NT2/D1 (cell line): ENCODE measurements around the gene ABHD6.

Experiments
- DNase-seq: peaks from one replicate; pipeline ENCODE4 v3.0.0-alpha.2; 2011; ENCODE audit warnings: low read depth, low spot score
- H3K27me3 ChIP-seq: 2 replicates; pipeline ENCODE4 v1.6.0; 2011; ENCODE audit warnings: mild to moderate bottlenecking; ENCODE audit not compliant: insufficient read length, insufficient read depth
- H3K36me3 ChIP-seq: 2 replicates; pipeline ENCODE4 v1.6.1; 2011; ENCODE audit warnings: mild to moderate bottlenecking, low read length, mixed read lengths; ENCODE audit not compliant: insufficient read depth, insufficient read length
- H3K4me1 ChIP-seq: 2 replicates; pipeline ENCODE4 v1.5.1; 2011; ENCODE audit not compliant: insufficient read depth, insufficient read length
- H3K4me3 ChIP-seq: 2 replicates; pipeline ENCODE4 v1.5.1; 2011; ENCODE audit warnings: low read depth; ENCODE audit not compliant: insufficient read length
- H3K9ac ChIP-seq: 2 replicates; pipeline ENCODE4 v1.6.0; 2011; ENCODE audit warnings: low read depth; ENCODE audit not compliant: insufficient read length
- H3K9me3 ChIP-seq: 2 replicates; pipeline ENCODE4 v1.5.1; 2011; ENCODE audit warnings: mild to moderate bottlenecking, low read length; ENCODE audit not compliant: insufficient read depth
- SUZ12 ChIP-seq: IDR thresholded peaks from 2 replicates; pipeline ENCODE4 v1.6.1; 2011; ENCODE audit not compliant: insufficient read length, insufficient read depth; ENCODE audit errors: extremely low read depth
- YY1 ChIP-seq: IDR thresholded peaks from 2 replicates; pipeline ENCODE4 v1.6.1; 2011; ENCODE audit not compliant: insufficient read length, insufficient read depth
- ZNF274 ChIP-seq: IDR thresholded peaks from 2 replicates; pipeline ENCODE4 v1.6.1; 2011; ENCODE audit warnings: mild to moderate bottlenecking, low read depth, low read length

The ABHD6 gene

DNA sequence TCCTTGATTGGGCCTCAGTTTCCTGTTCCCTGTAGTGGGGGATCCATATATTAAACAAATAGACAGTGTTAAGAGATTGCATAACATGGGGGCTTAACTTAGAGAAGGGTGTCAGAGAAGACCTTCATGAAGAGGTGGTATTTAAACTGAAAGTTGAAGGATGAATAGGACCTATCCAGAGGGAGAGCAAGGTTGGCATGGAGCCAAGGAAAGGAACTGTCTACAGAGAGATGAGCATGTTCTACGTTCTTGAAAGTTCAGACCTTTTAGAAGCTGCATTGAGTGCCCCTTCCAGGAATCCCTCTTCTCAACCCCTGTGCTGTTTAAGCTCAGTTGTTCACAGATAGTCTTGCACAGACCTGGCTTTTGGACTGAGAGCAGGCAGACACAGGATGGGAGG, 71.1 kb downstream of the ABHD6 start:
- no peak for DNase-seq
- H3K27me3 ChIP-seq: no peaks in the 10 kb centered on the region
- no peak overlapping the region for H3K4me3 ChIP-seq
- peaks cover 3% of the 10 kb centered on the region for H3K4me1 ChIP-seq
- H3K36me3 ChIP-seq: peaks cover 63% of the 10 kb centered on the region
- TF ChIP-seq SUZ12: no peak
- TF ChIP-seq ZNF274: no peak
- TF ChIP-seq YY1: no peak
- H3K9me3 ChIP-seq: no peaks in the 10 kb centered on the region
- peak overlapping the region; percentile 36 for H3K9ac ChIP-seq

DNA sequence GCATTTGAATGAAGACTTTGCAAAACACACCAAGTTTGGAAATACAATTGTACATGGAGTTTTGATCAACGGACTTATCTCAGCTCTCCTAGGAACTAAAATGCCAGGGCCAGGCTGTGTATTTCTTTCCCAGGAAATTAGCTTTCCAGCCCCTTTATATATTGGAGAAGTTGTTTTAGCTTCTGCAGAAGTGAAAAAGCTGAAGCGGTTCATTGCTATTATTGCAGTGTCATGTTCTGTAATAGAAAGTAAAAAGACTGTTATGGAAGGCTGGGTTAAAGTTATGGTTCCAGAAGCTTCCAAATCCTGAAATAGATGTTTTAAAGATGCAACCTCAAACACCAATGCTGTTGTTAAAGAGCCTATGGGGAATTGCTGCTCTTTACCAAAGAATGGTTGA, 80.2 kb downstream of the ABHD6 start:
- no peaks in the 10 kb centered on the region for H3K4me1 ChIP-seq
- H3K4me3 ChIP-seq: no peak overlapping the region
- DNase-seq: no peak
- no peaks in the 10 kb centered on the region for H3K27me3 ChIP-seq
- no peak overlapping the region for H3K9ac ChIP-seq
- TF ChIP-seq YY1 (no peak), ZNF274 (no peak), SUZ12 (no peak)
- H3K9me3 ChIP-seq: no peaks in the 10 kb centered on the region
- H3K36me3 ChIP-seq: peaks cover 64% of the 10 kb centered on the region

DNA sequence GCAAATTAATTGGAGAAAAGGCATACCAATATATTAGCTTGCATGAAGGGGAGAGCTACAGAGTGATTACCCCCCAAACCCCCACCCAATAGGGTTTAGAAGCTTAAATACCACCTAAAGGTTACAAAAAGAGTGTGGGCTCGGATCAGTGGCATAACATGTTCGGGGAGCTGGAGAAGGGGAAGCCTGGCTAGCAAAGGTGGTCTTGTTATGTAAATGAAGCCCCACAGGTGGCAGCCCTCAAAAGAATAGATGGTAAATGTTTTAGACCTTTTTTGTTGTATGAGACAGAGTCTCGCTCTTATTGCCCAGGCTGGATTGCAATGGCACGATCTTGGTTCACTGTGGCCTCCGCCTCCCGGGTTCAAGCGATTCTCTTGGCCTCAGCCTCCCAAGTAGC, 84.2 kb downstream of the ABHD6 start:
- Histone ChIP-seq H3K27me3 (no peaks in the 10 kb centered on the region), H3K36me3 (peaks cover 31% of the 10 kb centered on the region), H3K9me3 (no peaks in the 10 kb centered on the region), H3K9ac (no peak overlapping the region), H3K4me1 (no peaks in the 10 kb centered on the region), H3K4me3 (no peak overlapping the region)
- DNase-seq: peak; percentile 56
- no peak for TF ChIP-seq YY1
- TF ChIP-seq SUZ12: no peak
- TF ChIP-seq ZNF274: no peak

DNA sequence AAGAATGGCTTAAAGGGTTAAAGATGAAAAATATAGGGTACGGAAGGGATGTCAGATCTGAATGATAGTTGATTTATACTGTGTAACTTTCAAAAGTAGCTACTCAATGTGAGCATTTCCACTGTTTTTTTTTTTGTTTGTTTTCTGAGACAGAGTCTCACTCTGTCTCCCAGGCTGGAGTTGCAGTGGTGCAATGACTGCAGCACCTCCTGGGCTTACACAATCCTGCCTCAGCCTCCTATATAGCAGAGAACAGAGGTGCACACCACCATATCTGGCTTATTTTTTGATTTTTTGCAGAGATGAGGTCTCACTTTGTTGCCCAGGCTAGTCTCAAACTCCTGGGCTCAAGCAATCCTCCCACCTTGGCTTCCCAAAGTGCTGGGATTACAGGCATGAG, 85.2 kb downstream of the ABHD6 start:
- Histone ChIP-seq H3K36me3 (peaks cover 21% of the 10 kb centered on the region), H3K27me3 (no peaks in the 10 kb centered on the region), H3K4me3 (no peak overlapping the region), H3K9ac (no peak overlapping the region), H3K4me1 (no peaks in the 10 kb centered on the region), H3K9me3 (no peaks in the 10 kb centered on the region)
- no peak for DNase-seq
- TF ChIP-seq SUZ12 (no peak), ZNF274 (no peak), YY1 (no peak)

DNA sequence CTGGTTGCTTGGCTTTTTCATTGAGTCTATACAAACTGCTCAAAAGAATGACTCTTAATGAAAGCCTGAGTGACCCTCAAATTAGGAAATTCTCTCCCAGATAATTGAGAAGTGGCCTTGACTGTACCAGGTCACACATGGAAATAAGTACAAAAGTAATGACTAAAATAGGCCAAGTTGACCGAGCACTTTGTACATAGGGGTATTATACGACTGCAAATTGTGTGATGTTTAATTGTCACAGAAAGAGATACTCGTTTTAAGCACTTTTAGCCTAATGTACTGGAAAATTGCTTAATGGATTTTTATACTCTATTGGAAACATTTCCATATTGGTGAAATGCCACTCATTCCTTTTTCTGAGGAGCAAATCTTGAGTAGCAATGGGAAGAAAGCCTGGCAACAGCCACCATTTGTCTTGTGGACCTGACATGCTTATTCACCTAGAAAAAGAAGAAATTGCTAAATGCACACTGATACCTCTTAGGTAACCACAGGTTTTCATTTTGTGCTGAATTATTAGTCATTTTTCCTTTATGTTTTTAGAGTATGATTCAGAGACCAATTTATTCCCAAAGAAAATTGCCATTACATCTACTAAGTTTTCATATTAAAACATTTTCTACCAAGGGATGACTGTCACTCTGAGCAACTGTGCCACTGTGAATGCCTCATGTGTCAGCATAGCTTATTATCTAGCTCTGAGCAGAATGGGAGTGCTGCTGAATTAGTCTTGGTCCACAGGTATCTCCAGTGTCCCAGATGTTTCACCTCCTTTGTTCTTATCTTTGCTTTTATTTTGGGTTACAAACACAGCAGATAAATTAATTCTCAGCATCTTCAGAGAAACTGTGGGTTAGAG, 86.2 kb downstream of the ABHD6 start:
- peaks cover 13% of the 10 kb centered on the region for H3K36me3 ChIP-seq
- TF ChIP-seq YY1 (no peak), ZNF274 (no peak), SUZ12 (no peak)
- no peaks in the 10 kb centered on the region for H3K4me1 ChIP-seq
- no peak overlapping the region for H3K9ac ChIP-seq
- H3K4me3 ChIP-seq: no peak overlapping the region
- DNase-seq: no peak
- H3K9me3 ChIP-seq: no peaks in the 10 kb centered on the region
- no peaks in the 10 kb centered on the region for H3K27me3 ChIP-seq

DNA sequence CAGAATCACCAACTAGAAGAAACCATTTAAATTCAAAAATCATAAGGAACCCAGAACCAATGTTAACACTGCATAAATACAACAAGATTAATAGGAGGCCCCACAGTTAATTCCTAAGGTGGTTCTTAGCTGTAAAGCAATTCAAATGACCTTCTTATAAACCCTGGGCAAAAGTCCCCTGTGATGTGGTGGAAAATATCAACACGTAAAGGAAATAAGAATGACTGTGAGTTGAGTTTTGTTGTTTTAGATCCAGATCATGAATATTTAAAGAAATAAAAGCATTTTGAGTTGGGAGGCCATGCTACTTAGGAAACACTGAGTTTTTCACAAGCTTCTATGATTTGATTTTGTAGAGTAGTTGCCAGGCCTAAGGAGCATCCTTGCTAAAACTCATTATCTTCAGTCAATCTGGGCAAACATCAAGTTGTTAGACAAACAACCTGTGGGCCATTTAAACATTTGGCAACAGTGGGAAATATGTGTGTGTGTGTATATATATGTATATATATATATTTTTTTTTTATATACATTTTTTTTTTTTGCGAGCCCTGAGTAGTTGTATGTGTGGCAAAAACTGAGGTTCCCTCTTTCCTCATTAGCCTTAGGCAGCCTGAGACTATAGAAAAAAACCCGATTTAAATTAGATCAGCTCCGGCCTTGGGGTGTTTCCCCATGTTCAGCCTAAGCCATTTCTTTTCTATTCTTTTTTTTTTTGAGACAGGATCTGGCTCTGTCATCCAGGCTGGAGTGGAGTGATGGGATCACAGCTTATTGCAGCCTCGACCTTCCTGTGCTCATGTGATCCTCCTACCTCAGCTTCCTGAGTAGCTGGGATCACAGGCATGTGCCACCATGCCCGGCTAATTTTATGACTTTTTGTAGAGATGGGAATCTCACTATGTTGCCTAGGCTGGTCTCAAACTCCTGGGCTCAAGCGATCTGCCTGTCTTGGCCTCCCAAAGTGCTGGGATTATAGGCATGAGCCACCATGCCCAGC, 87.1 kb downstream of the ABHD6 start:
- Histone ChIP-seq H3K4me1 (no peaks in the 10 kb centered on the region), H3K36me3 (peaks cover 6% of the 10 kb centered on the region), H3K27me3 (no peaks in the 10 kb centered on the region), H3K9me3 (no peaks in the 10 kb centered on the region), H3K9ac (no peak overlapping the region), H3K4me3 (no peak overlapping the region)
- DNase-seq: no peak
- TF ChIP-seq ZNF274 (no peak), YY1 (no peak), SUZ12 (no peak)
